ENCODE data around the gene RMND5B.

GRCh38 chr5:178191661-178192060 is 60.8 kb downstream of the RMND5B start:
- no peak for TF ChIP-seq CTCF (IDR thresholded peaks at IDR 0.05; ENCODE audit: poor library complexity, severe bottlenecking)
- TF ChIP-seq RAD21 (conservative IDR thresholded peaks at IDR 0.05) = no peak
- no peak for TF ChIP-seq EP300 (conservative IDR thresholded peaks at IDR 0.05; ENCODE audit: poor library complexity, severe bottlenecking)
- TF ChIP-seq, protein P1, sequence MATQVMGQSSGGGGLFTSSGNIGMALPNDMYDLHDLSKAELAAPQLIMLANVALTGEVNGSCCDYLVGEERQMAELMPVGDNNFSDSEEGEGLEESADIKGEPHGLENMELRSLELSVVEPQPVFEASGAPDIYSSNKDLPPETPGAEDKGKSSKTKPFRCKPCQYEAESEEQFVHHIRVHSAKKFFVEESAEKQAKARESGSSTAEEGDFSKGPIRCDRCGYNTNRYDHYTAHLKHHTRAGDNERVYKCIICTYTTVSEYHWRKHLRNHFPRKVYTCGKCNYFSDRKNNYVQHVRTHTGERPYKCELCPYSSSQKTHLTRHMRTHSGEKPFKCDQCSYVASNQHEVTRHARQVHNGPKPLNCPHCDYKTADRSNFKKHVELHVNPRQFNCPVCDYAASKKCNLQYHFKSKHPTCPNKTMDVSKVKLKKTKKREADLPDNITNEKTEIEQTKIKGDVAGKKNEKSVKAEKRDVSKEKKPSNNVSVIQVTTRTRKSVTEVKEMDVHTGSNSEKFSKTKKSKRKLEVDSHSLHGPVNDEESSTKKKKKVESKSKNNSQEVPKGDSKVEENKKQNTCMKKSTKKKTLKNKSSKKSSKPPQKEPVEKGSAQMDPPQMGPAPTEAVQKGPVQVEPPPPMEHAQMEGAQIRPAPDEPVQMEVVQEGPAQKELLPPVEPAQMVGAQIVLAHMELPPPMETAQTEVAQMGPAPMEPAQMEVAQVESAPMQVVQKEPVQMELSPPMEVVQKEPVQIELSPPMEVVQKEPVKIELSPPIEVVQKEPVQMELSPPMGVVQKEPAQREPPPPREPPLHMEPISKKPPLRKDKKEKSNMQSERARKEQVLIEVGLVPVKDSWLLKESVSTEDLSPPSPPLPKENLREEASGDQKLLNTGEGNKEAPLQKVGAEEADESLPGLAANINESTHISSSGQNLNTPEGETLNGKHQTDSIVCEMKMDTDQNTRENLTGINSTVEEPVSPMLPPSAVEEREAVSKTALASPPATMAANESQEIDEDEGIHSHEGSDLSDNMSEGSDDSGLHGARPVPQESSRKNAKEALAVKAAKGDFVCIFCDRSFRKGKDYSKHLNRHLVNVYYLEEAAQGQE (IDR thresholded peaks at IDR 0.05; ENCODE audit: borderline replicate concordance) = no peak
- TF ChIP-seq EZH2 (IDR thresholded peaks at IDR 0.05; ENCODE audit: borderline replicate concordance, insufficient read depth, low read length, poor library complexity, severe bottlenecking) = no peak
- no peak for TF ChIP-seq SMC3 (conservative IDR thresholded peaks at IDR 0.05; ENCODE audit: poor library complexity)
- TF ChIP-seq POLR2AphosphoS5 (IDR thresholded peaks at IDR 0.05) = no peak
- no peak for TF ChIP-seq TAF1 (IDR thresholded peaks at IDR 0.05; ENCODE audit: low read depth)
- no peak for TF ChIP-seq MXI1 (conservative IDR thresholded peaks at IDR 0.05; ENCODE audit: poor library complexity, severe bottlenecking)

Measured in neural cell (in vitro differentiated cells).